OCI-LY7 (cell line): ENCODE results near the gene ZCCHC2. TPM values are rescaled to one million over a fixed set of nuclear protein-coding genes. Genes with fewer than 3 reads are reported as not detected.

Experiments used
- BruUV-seq: library from RNA; stranded (reverse); fragments of 400-500 nt; replicated peaks from 2 replicates; lab custom pipeline; 2021; lab: Mats Ljungman, UMichigan
- CTCF ChIA-PET: fragments of 300-600 bp; sonication (Branson Sonifier 250); formaldehyde crosslinking; loops from one replicate; lab custom pipeline; 2022; ENCODE audit warnings: antibody characterized with exemption; ENCODE audit not compliant: unreplicated experiment; lab: Charles Lee
- POLR2A ChIA-PET: fragments of 300-600 bp; sonication (Branson Sonifier 250); formaldehyde crosslinking; loops from one replicate; lab custom pipeline; 2022; ENCODE audit warnings: antibody characterized with exemption; lab: Charles Lee
- DNase-seq: peaks from one replicate; pipeline ENCODE4 v3.0.0-alpha.2; 2015; ENCODE audit warnings: low spot score
- H2AFZ ChIP-seq: fragments of 200-600 bp; sonication (generic), shearing (Covaris generic); 2 replicates; pipeline ENCODE4 v1.6.1; 2014; ENCODE audit warnings: mild to moderate bottlenecking, antibody characterized with exemption, low read length, moderate library complexity
- H3K27ac ChIP-seq: fragments of 200-600 bp; sonication (generic); 2 replicates; pipeline ENCODE4 v1.5.1; 2014; ENCODE audit warnings: mixed run types, low read depth, mild to moderate bottlenecking, moderate library complexity, low read length, inconsistent platforms; ENCODE audit not compliant: poor library complexity, severe bottlenecking
- H3K36me3 ChIP-seq: fragments of 200-600 bp; sonication (generic); 2 replicates; pipeline ENCODE4 v1.6.1; 2014; ENCODE audit warnings: mild to moderate bottlenecking, antibody characterized with exemption, low read length, moderate library complexity, mixed read lengths; ENCODE audit not compliant: insufficient read depth
- H3K4me1 ChIP-seq: fragments of 200-600 bp; sonication (generic); 2 replicates; pipeline ENCODE4 v1.5.1; 2014; ENCODE audit warnings: mild to moderate bottlenecking, low read length; ENCODE audit not compliant: insufficient read depth, poor library complexity, severe bottlenecking
- H3K4me2 ChIP-seq: fragments of 200-600 bp; sonication (generic); 2 replicates; pipeline ENCODE4 v1.6.1; 2014; ENCODE audit warnings: mild to moderate bottlenecking, low read length
- H3K4me3 ChIP-seq: fragments of 200-600 bp; sonication (generic); 2 replicates; pipeline ENCODE4 v1.5.1; 2014; ENCODE audit warnings: mild to moderate bottlenecking, low read depth, low read length; ENCODE audit not compliant: poor library complexity, severe bottlenecking
- H3K79me2 ChIP-seq: fragments of 200-600 bp; sonication (generic); 2 replicates; pipeline ENCODE4 v1.6.1; 2016; ENCODE audit warnings: low read depth, mild to moderate bottlenecking, low read length, moderate library complexity, mixed read lengths; ENCODE audit not compliant: insufficient read depth
- H3K9me2 ChIP-seq: fragments of 200-600 bp; sonication (generic); 2 replicates; pipeline ENCODE4 v1.6.1; 2016; ENCODE audit warnings: mild to moderate bottlenecking, low read length, mixed read lengths; ENCODE audit not compliant: insufficient read depth
- H3K9me3 ChIP-seq: fragments of 200-600 bp; sonication (generic); 2 replicates; pipeline ENCODE4 v1.6.1; 2014; ENCODE audit warnings: mild to moderate bottlenecking, mixed run types, low read length, mixed read lengths
- H4K20me1 ChIP-seq: fragments of 200-600 bp; sonication (generic); 2 replicates; pipeline ENCODE4 v1.6.1; 2014; ENCODE audit warnings: mild to moderate bottlenecking, antibody characterized with exemption, low read length, moderate library complexity, mixed read lengths; ENCODE audit not compliant: insufficient read depth
- CTCF ChIP-seq: fragments of 200-600 bp; sonication (generic); conservative IDR thresholded peaks from 2 replicates; pipeline ENCODE4 v1.5.1; 2014; ENCODE audit warnings: mild to moderate bottlenecking, antibody characterized with exemption, low read length, moderate library complexity, mixed read lengths
- EZH2phosphoT487 ChIP-seq: fragments of 200-600 bp; sonication (generic); IDR thresholded peaks from 2 replicates; pipeline ENCODE4 v1.6.1; 2018; ENCODE audit warnings: low read depth, borderline replicate concordance, mild to moderate bottlenecking, mixed run types, antibody characterized with exemption, low read length, moderate library complexity, mixed read lengths
- intact Hi-C: fragments of 100-400 bp; cut with micrococcal nuclease; formaldehyde crosslinking; loops from one replicate; pipeline ENCODE4 v1.10.0; 2022; ENCODE audit not compliant: unreplicated experiment
- total RNA-seq, 2 experiments: library from RNA; depleted of rRNA in 1 of 2; stranded (reverse); fragments of >200 nt in 1 of 2; shearing (Covaris generic) in 1 of 2; gene quantifications; 2 replicates each; pipeline ENCODE4 v1.2.3, GENCODE V29; 2014 to 2022

ZCCHC2 gene
- total RNA-seq, 2 experiments from 2014 or later, result 16.9 to 17.5 TPM

- BruUV-seq, result no TSS peak
- no peaks in the 10 kb centered on the region for H4K20me1 ChIP-seq
- H3K9me2 ChIP-seq, result no peaks in the 10 kb centered on the region
- no peak overlapping the region for H3K4me2 ChIP-seq
- no peak overlapping the region for H2AFZ ChIP-seq
- DNase-seq, result no peak
- H3K9me3 ChIP-seq, result no peaks in the 10 kb centered on the region
- ChIA-PET POLR2A (interaction anchor here (0.6 kb wide), 1 partner anchor 376 kb away, joined by 3 read pairs; no protein-coding TSS in a partner anchor), CTCF (no interaction called here)
- no peak overlapping the region for H3K4me3 ChIP-seq
- no peaks in the 10 kb centered on the region for H3K4me1 ChIP-seq
- H3K36me3 ChIP-seq, result no peaks in the 10 kb centered on the region
- no peak for TF ChIP-seq EZH2phosphoT487
- TF ChIP-seq CTCF, result no peak
- H3K27ac ChIP-seq, result no peak overlapping the region
- intact Hi-C loops, result no loop called here
- no peaks in the 10 kb centered on the region for H3K79me2 ChIP-seq
Observed at GRCh38 chr18:62618735-62619134, 95.9 kb downstream of the ZCCHC2 start.

- Histone ChIP-seq H3K36me3 (no peaks in the 10 kb centered on the region), H3K27ac (no peak overlapping the region), H4K20me1 (no peaks in the 10 kb centered on the region), H3K9me2 (no peaks in the 10 kb centered on the region), H3K9me3 (no peaks in the 10 kb centered on the region), H3K4me3 (no peak overlapping the region), H2AFZ (no peak overlapping the region), H3K4me1 (no peaks in the 10 kb centered on the region), H3K79me2 (no peaks in the 10 kb centered on the region), H3K4me2 (no peak overlapping the region)
- intact Hi-C loops, result no loop called here
- TF ChIP-seq CTCF (no peak), EZH2phosphoT487 (no peak)
- DNase-seq, result no peak
- POLR2A ChIA-PET, result no interaction called here
- no TSS peak for BruUV-seq
- CTCF ChIA-PET, result no interaction called here
Observed at GRCh38 chr18:62621546-62621945, 98.7 kb downstream of the ZCCHC2 start.

- BruUV-seq, result no TSS peak
- Histone ChIP-seq H3K9me3 (no peaks in the 10 kb centered on the region), H3K27ac (no peak overlapping the region), H4K20me1 (no peaks in the 10 kb centered on the region), H3K36me3 (no peaks in the 10 kb centered on the region), H3K9me2 (no peaks in the 10 kb centered on the region), H3K4me1 (no peaks in the 10 kb centered on the region), H2AFZ (no peak overlapping the region), H3K4me2 (no peak overlapping the region), H3K79me2 (no peaks in the 10 kb centered on the region), H3K4me3 (no peak overlapping the region)
- TF ChIP-seq CTCF, result no peak
- TF ChIP-seq EZH2phosphoT487, result no peak
- DNase-seq, result no peak
- intact Hi-C loops, result no loop called here
- ChIA-PET CTCF (no interaction called here), POLR2A (interaction anchor here (1.3 kb wide), 1 partner anchor 27 kb away, joined by 3 read pairs; no protein-coding TSS in a partner anchor)
Observed at GRCh38 chr18:62625019-62625418, 102.2 kb downstream of the ZCCHC2 start.

Other genes with a start within 250 kb of the ZCCHC2 start
- not detected in 2 replicates for gene TNFRSF11A, start 197.7 kb upstream of the ZCCHC2 start, total RNA-seq (2014; rRNA removed; shearing (Covaris generic))
- not detected in 2 replicates for gene TNFRSF11A, start 197.7 kb upstream of the ZCCHC2 start, total RNA-seq (2022)
- 7.1 and 9.0 TPM in 2 replicates for gene PHLPP1, start 192.5 kb downstream of the ZCCHC2 start, total RNA-seq (2014; rRNA removed; shearing (Covaris generic))
- gene PHLPP1, start 192.5 kb downstream of the ZCCHC2 start, total RNA-seq (2022), result 11.5 and 12.4 TPM in 2 replicates